Measurements from ENCODE around the gene PDE4D. TPM values are rescaled to one million over a fixed set of nuclear protein-coding genes. Genes with fewer than 3 reads are reported as not detected.

The PDE4D gene
- total RNA-seq, 2 experiments from 2014 or later, result 40.5 to 41.2 TPM

- Mint-ChIP-seq H3K27ac (no peak overlapping the region), H3K27me3 (ENCODE audit: low read depth) (peaks cover 4% of the 10 kb centered on the region), H3K9me3 (no peaks in the 10 kb centered on the region), H3K36me3 (ENCODE audit: low read depth) (no peaks in the 10 kb centered on the region), H3K4me1 (ENCODE audit: low read depth) (no peaks in the 10 kb centered on the region), H3K4me3 (no peak overlapping the region)
- intact Hi-C loops (cut with micrococcal nuclease), result no loop called here
- no peak for DNase-seq
- CTCF ChIA-PET, result interaction anchor here (0.7 kb wide), 1 partner anchor 320 kb away, joined by 3 read pairs; no protein-coding TSS in a partner anchor
Measured at GRCh38 chr5:59261969-59262368, 631.6 kb downstream of the PDE4D start.

- no peaks in the 10 kb centered on the region for H3K36me3 Mint-ChIP-seq (ENCODE audit: low read depth)
- no peak for DNase-seq
- H3K4me1 Mint-ChIP-seq (ENCODE audit: low read depth), result no peaks in the 10 kb centered on the region
- no peak overlapping the region for H3K27ac Mint-ChIP-seq
- no peaks in the 10 kb centered on the region for H3K9me3 Mint-ChIP-seq
- H3K4me3 Mint-ChIP-seq, result no peak overlapping the region
- intact Hi-C loops (cut with micrococcal nuclease), result no loop called here
- H3K27me3 Mint-ChIP-seq (ENCODE audit: low read depth), result peaks cover 4% of the 10 kb centered on the region
- CTCF ChIA-PET, result no interaction called here
Measured at GRCh38 chr5:59260973-59261372, 632.6 kb downstream of the PDE4D start.

DNA sequence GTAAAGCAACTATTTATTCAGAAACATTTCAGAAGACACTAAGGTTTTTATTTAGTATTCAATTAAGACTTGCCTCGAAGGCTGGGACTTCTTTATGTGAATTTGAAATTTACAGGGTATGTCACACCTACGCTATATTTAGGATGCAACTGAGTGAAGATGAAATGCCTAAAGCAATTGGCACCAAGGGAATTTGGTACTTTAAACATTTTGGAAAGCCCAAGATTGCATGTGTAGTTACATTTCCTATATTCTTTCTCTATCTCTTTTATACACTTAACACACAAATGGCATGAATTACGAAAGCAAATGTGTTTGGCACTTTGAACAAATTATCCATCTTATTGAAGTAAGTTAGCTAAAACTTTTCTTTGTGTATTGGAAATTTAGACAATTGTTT, 633.3 kb downstream of the PDE4D start:
- H3K36me3 Mint-ChIP-seq (ENCODE audit: low read depth), result no peaks in the 10 kb centered on the region
- intact Hi-C loops (cut with micrococcal nuclease), result no loop called here
- H3K27me3 Mint-ChIP-seq (ENCODE audit: low read depth), result peaks cover 7% of the 10 kb centered on the region
- H3K9me3 Mint-ChIP-seq, result no peaks in the 10 kb centered on the region
- no peak for DNase-seq
- no peak overlapping the region for H3K4me3 Mint-ChIP-seq
- CTCF ChIA-PET, result interaction anchor here (0.8 kb wide), 1 partner anchor 21 kb away, joined by 3 read pairs; no protein-coding TSS in a partner anchor
- no peak overlapping the region for H3K27ac Mint-ChIP-seq
- H3K4me1 Mint-ChIP-seq (ENCODE audit: low read depth), result no peaks in the 10 kb centered on the region

GRCh38 chr5:59259237-59259636, 634.3 kb downstream of the PDE4D start:
- no peak for DNase-seq
- Mint-ChIP-seq H3K9me3 (no peaks in the 10 kb centered on the region), H3K27me3 (ENCODE audit: low read depth) (peaks cover 12% of the 10 kb centered on the region), H3K27ac (no peak overlapping the region), H3K4me3 (no peak overlapping the region), H3K4me1 (ENCODE audit: low read depth) (no peaks in the 10 kb centered on the region), H3K36me3 (ENCODE audit: low read depth) (no peaks in the 10 kb centered on the region)
- intact Hi-C loops (cut with micrococcal nuclease), result no loop called here
- CTCF ChIA-PET, result interaction anchor here (0.6 kb wide), 1 partner anchor 51 kb away, joined by 3 read pairs; no protein-coding TSS in a partner anchor

DNA sequence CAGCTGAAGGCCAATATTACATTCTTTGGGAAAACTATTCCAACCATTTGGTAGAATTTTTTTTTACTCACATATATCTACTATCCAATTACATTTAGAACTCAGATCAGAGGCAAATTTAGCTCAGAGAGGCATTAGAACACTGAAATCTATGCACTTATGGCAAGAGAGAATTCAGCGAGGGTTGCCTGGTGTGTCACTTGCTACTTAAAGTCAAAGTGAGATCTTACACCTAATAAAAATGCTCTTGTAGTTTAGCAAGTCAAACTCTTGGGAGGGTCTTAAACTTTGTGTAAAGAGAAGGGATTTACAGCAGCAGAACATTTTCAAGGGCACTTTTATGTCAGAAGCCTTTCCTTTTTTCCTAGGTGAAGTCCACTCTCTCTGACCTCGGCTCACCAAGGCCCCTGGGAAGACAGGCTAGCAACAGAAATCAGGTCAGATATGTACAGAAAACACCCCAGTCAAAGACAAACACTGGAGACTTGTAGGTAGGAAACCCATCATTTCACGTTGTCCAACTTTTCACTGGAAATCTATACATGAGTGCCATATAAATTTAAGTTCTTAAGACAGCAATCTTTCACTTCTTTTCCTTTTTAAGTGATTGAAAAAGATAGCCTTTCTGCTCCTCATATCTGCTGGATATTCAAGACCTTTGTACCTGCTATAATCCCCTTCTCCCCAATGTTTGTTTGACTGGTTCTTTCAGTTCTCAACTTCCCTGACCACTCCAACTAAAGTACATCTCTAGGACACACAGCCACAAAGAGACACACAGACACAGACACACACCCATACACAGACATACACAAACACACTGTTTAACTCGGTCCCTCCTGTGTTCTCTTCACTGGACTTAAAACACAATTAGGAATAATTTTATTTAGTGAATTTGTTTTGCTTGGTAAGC, 635.8 kb downstream of the PDE4D start:
- H3K4me1 Mint-ChIP-seq (ENCODE audit: low read depth), result no peaks in the 10 kb centered on the region
- no peaks in the 10 kb centered on the region for H3K9me3 Mint-ChIP-seq
- CTCF ChIA-PET, result no interaction called here
- H3K36me3 Mint-ChIP-seq (ENCODE audit: low read depth), result no peaks in the 10 kb centered on the region
- no peak for DNase-seq
- H3K4me3 Mint-ChIP-seq, result no peak overlapping the region
- peaks cover 14% of the 10 kb centered on the region for H3K27me3 Mint-ChIP-seq (ENCODE audit: low read depth)
- H3K27ac Mint-ChIP-seq, result no peak overlapping the region
- intact Hi-C loops (cut with micrococcal nuclease), result no loop called here

GRCh38 chr5:59256331-59256730, 637.2 kb downstream of the PDE4D start:
- no peaks in the 10 kb centered on the region for H3K4me1 Mint-ChIP-seq (ENCODE audit: low read depth)
- CTCF ChIA-PET, result no interaction called here
- intact Hi-C loops (cut with micrococcal nuclease), result no loop called here
- no peak overlapping the region for H3K27ac Mint-ChIP-seq
- no peaks in the 10 kb centered on the region for H3K9me3 Mint-ChIP-seq
- no peak for DNase-seq
- no peak overlapping the region for H3K4me3 Mint-ChIP-seq
- H3K27me3 Mint-ChIP-seq (ENCODE audit: low read depth), result peaks cover 15% of the 10 kb centered on the region
- no peaks in the 10 kb centered on the region for H3K36me3 Mint-ChIP-seq (ENCODE audit: low read depth)

DNA sequence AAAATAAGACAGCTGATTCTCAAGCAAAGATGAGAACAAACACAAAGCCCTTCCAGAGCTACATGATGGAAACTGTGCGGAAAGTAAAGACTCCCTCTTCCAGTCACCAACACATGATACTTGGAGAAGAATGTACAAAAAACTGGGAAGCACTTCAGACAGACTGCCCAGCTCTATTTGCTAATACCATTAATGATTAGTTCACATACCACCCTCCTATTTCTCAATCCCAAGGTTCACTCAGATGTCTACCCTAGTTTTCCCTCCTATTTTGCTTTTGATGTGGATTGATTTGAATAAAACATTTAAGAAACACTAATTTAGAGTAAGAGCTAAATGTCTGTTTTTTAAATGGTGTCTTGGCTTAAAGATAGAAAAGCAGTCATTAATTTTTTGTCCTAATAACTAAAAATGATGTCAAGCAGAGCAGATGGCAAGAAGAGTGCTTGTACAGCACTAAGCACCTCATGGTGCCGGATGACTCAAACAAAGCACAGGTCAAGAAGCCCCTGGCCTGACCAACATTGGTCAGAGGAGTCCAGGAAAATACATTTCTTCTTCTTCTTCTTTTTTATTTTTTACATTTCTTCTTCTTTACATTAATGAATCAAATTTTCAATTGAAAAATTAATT, 639.4 kb downstream of the PDE4D start:
- Mint-ChIP-seq H3K4me1 (ENCODE audit: low read depth) (no peaks in the 10 kb centered on the region), H3K9me3 (no peaks in the 10 kb centered on the region), H3K27ac (no peak overlapping the region), H3K4me3 (no peak overlapping the region), H3K36me3 (ENCODE audit: low read depth) (no peaks in the 10 kb centered on the region), H3K27me3 (ENCODE audit: low read depth) (peaks cover 22% of the 10 kb centered on the region)
- intact Hi-C loops (cut with micrococcal nuclease), result no loop called here
- CTCF ChIA-PET, result no interaction called here
- DNase-seq, result no peak

DNA sequence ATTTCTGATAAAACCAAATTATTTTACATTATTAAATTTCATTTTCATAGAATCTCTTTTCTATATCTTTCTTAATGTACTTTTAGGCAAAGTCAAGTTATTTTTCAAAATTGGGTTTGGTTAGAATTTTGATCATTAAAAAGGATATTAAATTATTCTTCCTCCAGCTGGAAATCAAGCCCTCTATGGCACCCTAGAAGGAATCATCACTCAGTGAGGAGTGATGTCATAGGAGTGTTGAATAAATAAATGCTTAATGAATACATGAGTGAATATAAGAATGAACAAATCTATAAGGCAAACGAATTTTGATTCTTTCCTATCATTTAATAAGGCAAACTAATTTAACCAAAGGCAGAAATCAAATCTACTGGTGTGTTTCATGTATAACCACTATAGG, 639.9 kb downstream of the PDE4D start:
- DNase-seq, result no peak
- H3K9me3 Mint-ChIP-seq, result no peaks in the 10 kb centered on the region
- H3K27me3 Mint-ChIP-seq (ENCODE audit: low read depth), result peaks cover 22% of the 10 kb centered on the region
- no peaks in the 10 kb centered on the region for H3K36me3 Mint-ChIP-seq (ENCODE audit: low read depth)
- H3K4me1 Mint-ChIP-seq (ENCODE audit: low read depth), result no peaks in the 10 kb centered on the region
- CTCF ChIA-PET, result no interaction called here
- H3K4me3 Mint-ChIP-seq, result no peak overlapping the region
- H3K27ac Mint-ChIP-seq, result no peak overlapping the region
- intact Hi-C loops (cut with micrococcal nuclease), result no loop called here

DNA sequence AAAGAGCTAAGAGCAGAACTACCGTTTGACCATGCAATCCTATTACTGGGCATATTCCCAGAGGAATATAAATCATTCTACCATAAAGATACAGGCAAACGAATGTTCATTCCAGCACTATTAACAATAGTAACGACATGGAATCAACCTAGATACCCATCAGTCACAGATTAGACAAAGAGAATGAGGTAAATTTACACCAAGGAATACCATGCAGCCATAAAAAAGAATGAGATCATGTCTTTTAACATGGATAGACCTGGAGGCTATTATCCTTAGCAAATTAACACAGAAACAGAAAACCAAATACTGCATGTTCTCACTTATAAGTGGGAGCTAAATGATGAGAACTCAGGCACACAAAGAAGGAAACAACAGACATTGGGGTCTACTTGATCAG, 641.9 kb downstream of the PDE4D start:
- Mint-ChIP-seq H3K4me1 (ENCODE audit: low read depth) (no peaks in the 10 kb centered on the region), H3K36me3 (ENCODE audit: low read depth) (no peaks in the 10 kb centered on the region), H3K9me3 (no peaks in the 10 kb centered on the region), H3K4me3 (no peak overlapping the region), H3K27me3 (ENCODE audit: low read depth) (peaks cover 22% of the 10 kb centered on the region), H3K27ac (no peak overlapping the region)
- CTCF ChIA-PET, result no interaction called here
- DNase-seq, result no peak
- intact Hi-C loops (cut with micrococcal nuclease), result no loop called here

DNA sequence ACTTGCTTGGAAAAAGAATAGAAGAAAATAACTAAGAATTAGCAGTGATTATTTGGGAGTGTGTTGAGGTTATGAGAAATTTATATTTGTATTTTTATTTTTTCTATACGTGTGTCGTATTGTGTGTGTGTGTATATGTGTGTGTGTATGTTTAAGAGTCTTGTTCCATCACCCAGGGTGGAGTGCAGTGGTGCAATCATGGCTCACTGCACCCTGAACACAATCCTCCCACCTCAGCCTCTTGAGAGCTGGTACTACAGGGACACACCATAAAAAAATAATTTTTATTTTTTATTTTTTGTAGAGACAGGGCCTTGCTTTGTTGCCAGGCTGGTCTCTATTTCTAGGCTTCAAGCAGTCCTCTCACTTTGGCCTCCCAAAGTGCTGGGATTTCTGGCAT, 643.8 kb downstream of the PDE4D start:
- CTCF ChIA-PET, result interaction anchor here (0.6 kb wide), 2 partner anchors 85 to 1064 kb away, joined by 3 read pairs; no protein-coding TSS in a partner anchor

DNA sequence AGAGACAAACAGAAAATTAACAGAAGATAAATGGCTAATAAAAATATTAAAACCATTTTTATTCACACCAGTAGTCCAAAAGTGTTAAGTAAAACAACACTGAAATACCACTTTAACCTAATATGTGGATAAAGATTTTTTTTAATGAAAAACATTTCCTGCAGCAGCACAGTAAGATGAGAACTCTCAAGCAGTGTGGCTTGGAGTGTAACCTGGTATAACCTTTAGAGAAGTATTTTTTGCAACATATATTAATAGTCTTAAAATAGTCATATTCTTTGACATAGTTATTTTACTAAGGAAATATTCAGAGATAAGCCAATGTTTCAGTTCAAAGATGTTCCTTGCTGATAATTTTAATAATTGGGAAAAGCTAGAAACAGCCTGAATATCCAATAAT, 644.4 kb downstream of the PDE4D start:
- intact Hi-C loops (cut with micrococcal nuclease), result no loop called here
- H3K27ac Mint-ChIP-seq, result no peak overlapping the region
- H3K4me3 Mint-ChIP-seq, result no peak overlapping the region
- H3K27me3 Mint-ChIP-seq (ENCODE audit: low read depth), result peaks cover 14% of the 10 kb centered on the region
- H3K9me3 Mint-ChIP-seq, result no peaks in the 10 kb centered on the region
- no peak for DNase-seq
- CTCF ChIA-PET, result interaction anchor here (0.6 kb wide), 1 partner anchor 1065 kb away, joined by 3 read pairs; no protein-coding TSS in a partner anchor
- H3K36me3 Mint-ChIP-seq (ENCODE audit: low read depth), result no peaks in the 10 kb centered on the region
- no peaks in the 10 kb centered on the region for H3K4me1 Mint-ChIP-seq (ENCODE audit: low read depth)

More for the DNA sequence above, 643.8 kb downstream of the PDE4D start:
- no peak for DNase-seq
- H3K4me1 Mint-ChIP-seq (ENCODE audit: low read depth), result no peaks in the 10 kb centered on the region
- intact Hi-C loops (cut with micrococcal nuclease), result no loop called here
- no peak overlapping the region for H3K4me3 Mint-ChIP-seq
- H3K27ac Mint-ChIP-seq, result no peak overlapping the region
- H3K9me3 Mint-ChIP-seq, result no peaks in the 10 kb centered on the region
- peaks cover 16% of the 10 kb centered on the region for H3K27me3 Mint-ChIP-seq (ENCODE audit: low read depth)
- H3K36me3 Mint-ChIP-seq (ENCODE audit: low read depth), result no peaks in the 10 kb centered on the region

DNA sequence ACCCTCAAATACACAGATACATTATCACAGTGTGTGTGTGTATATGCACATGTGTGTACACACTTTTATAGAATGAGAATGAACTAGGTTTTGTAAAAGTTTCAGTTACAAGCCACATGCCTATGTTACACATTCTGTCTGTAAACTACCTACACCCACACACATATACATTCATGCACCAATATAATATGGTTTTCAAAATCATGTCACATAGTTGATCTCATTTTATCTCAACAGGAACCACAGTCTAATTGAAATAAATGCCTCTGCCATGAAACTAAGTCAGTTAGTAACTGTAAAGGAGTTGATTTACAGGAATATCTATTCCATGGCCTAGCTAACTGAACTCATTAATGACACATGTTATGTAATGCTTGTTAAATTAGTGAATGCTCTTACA, 646.6 kb downstream of the PDE4D start:
- Mint-ChIP-seq H3K4me3 (no peak overlapping the region), H3K27ac (no peak overlapping the region), H3K9me3 (no peaks in the 10 kb centered on the region), H3K36me3 (ENCODE audit: low read depth) (no peaks in the 10 kb centered on the region), H3K27me3 (ENCODE audit: low read depth) (peaks cover 20% of the 10 kb centered on the region), H3K4me1 (ENCODE audit: low read depth) (no peaks in the 10 kb centered on the region)
- CTCF ChIA-PET, result no interaction called here
- DNase-seq, result no peak
- intact Hi-C loops (cut with micrococcal nuclease), result loop anchor here (2.0 kb wide), 1 partner anchor 26 kb away; no protein-coding TSS in a partner anchor
